ENCODE measurements around the gene PRDM16. TPM values are rescaled to one million over a fixed set of nuclear protein-coding genes. Genes with fewer than 3 reads are reported as not detected.

PRDM16 gene
- total and polyA plus RNA-seq, 2 donors (not counting 1 experiment from before 2014, with no cell fraction given), result 0.03 to 0.12 TPM

GRCh38 chr1:3410142-3410925 lies 341.3 kb downstream of the PRDM16 start:
- no peak for ATAC-seq (ENCODE audit: low read depth)
- CTCF ChIA-PET, result no interaction called here
- DNase-seq, result no peak
- H3K27ac Mint-ChIP-seq, result no peak overlapping the region
- no peaks in the 10 kb centered on the region for H3K27me3 Mint-ChIP-seq
- Histone ChIP-seq H3K36me3 (replicated peaks in 1 of 2; ENCODE audit: control extremely low read depth in 1 of 2, control insufficient read depth in 1 of 2, extremely low read depth in 1 of 2, insufficient read depth in 2 of 2, low read length in 1 of 2) (no peaks in the 10 kb centered on the region), H3K27ac (ENCODE audit: low read length in 2 of 2) (no peak overlapping the region), H2AFZ (ENCODE audit: insufficient read depth, low read depth, low read length, poor library complexity, severe bottlenecking) (no peak overlapping the region), H3K4me3 (ENCODE audit: control extremely low read depth in 1 of 5, extremely low read depth in 1 of 5, insufficient read depth in 1 of 5, low read depth in 2 of 5, low read length in 4 of 5) (no peak overlapping the region), H3K27me3 (replicated peaks in 1 of 4; ENCODE audit: control extremely low read depth in 1 of 4, control insufficient read depth in 3 of 4, insufficient read depth in 4 of 4, low read length in 3 of 4) (no peaks in the 10 kb centered on the region), H3K9me3 (ENCODE audit: control extremely low read depth in 1 of 3, control insufficient read depth in 2 of 3, insufficient read depth in 1 of 3, low read length in 2 of 3) (peaks cover 0 to 22% (median 0%) of the 10 kb centered on the region in 3 donors), H3K4me2 (replicated peaks; ENCODE audit: low read depth, low read length, poor library complexity, severe bottlenecking) (no peak overlapping the region), H3K79me2 (ENCODE audit: control insufficient read depth, insufficient read depth, low read length) (no peaks in the 10 kb centered on the region), H4K20me1 (ENCODE audit: control insufficient read depth, insufficient read depth, low read length, poor library complexity, severe bottlenecking) (no peaks in the 10 kb centered on the region), H3K9ac (ENCODE audit: low read length) (no peak overlapping the region), H3K4me1 (ENCODE audit: control insufficient read depth in 2 of 2, insufficient read depth in 2 of 2, low read length in 2 of 2) (no peaks in the 10 kb centered on the region)
- H3K4me3 Mint-ChIP-seq, result no peak overlapping the region
- whole genome bisulfite sequencing (ENCODE audit: insufficient coverage), result 89% methylated on average over 20 of the region's 21 CpGs
- H3K4me1 Mint-ChIP-seq, result no peaks in the 10 kb centered on the region
- no peaks in the 10 kb centered on the region for H3K9me3 Mint-ChIP-seq (ENCODE audit: insufficient read depth)
- POLR2A ChIA-PET, result no interaction called here
- intact Hi-C loops (cut with micrococcal nuclease), result no loop called here
- TF ChIP-seq CTCF (IDR thresholded peaks at IDR 0.05), result no peak
- no peak for TF ChIP-seq EZH2 (IDR thresholded peaks at IDR 0.05; ENCODE audit: borderline replicate concordance, insufficient read depth, low read depth, low read length, poor library complexity, severe bottlenecking)

- H3K9ac ChIP-seq (ENCODE audit: low read length), result no peak overlapping the region
- TF ChIP-seq CTCF (IDR thresholded peaks at IDR 0.05), result no peak
- TF ChIP-seq EZH2 (IDR thresholded peaks at IDR 0.05; ENCODE audit: borderline replicate concordance, insufficient read depth, low read depth, low read length, poor library complexity, severe bottlenecking), result no peak
- H3K27me3 ChIP-seq (replicated peaks in 1 of 4; ENCODE audit: control extremely low read depth in 1 of 4, control insufficient read depth in 3 of 4, insufficient read depth in 4 of 4, low read length in 3 of 4), result no peaks in the 10 kb centered on the region
- H3K4me3 ChIP-seq (ENCODE audit: control extremely low read depth in 1 of 5, extremely low read depth in 1 of 5, insufficient read depth in 1 of 5, low read depth in 2 of 5, low read length in 4 of 5), result no peak overlapping the region
- no peak overlapping the region for H2AFZ ChIP-seq (ENCODE audit: insufficient read depth, low read depth, low read length, poor library complexity, severe bottlenecking)
- Mint-ChIP-seq H3K9me3 (ENCODE audit: insufficient read depth) (no peaks in the 10 kb centered on the region), H3K4me3 (no peak overlapping the region), H3K27me3 (no peaks in the 10 kb centered on the region), H3K4me1 (no peaks in the 10 kb centered on the region), H3K27ac (no peak overlapping the region)
- POLR2A ChIA-PET, result no interaction called here
- H3K9me3 ChIP-seq (ENCODE audit: control extremely low read depth in 1 of 3, control insufficient read depth in 2 of 3, insufficient read depth in 1 of 3, low read length in 2 of 3), result peaks cover 0 to 37% (median under 1%) of the 10 kb centered on the region in 3 donors
- WGBS (ENCODE audit: insufficient coverage), result 92% methylated on average over 30 of the region's 30 CpGs
- DNase-seq, result no peak
- intact Hi-C loops (cut with micrococcal nuclease), result no loop called here
- no peaks in the 10 kb centered on the region for H3K79me2 ChIP-seq (ENCODE audit: control insufficient read depth, insufficient read depth, low read length)
- ATAC-seq (ENCODE audit: low read depth), result no peak
- no peaks in the 10 kb centered on the region for H3K4me1 ChIP-seq (ENCODE audit: control insufficient read depth in 2 of 2, insufficient read depth in 2 of 2, low read length in 2 of 2)
- CTCF ChIA-PET, result no interaction called here
- no peak overlapping the region for H3K4me2 ChIP-seq (replicated peaks; ENCODE audit: low read depth, low read length, poor library complexity, severe bottlenecking)
- H4K20me1 ChIP-seq (ENCODE audit: control insufficient read depth, insufficient read depth, low read length, poor library complexity, severe bottlenecking), result no peaks in the 10 kb centered on the region
- no peaks in the 10 kb centered on the region for H3K36me3 ChIP-seq (replicated peaks in 1 of 2; ENCODE audit: control extremely low read depth in 1 of 2, control insufficient read depth in 1 of 2, extremely low read depth in 1 of 2, insufficient read depth in 2 of 2, low read length in 1 of 2)
- H3K27ac ChIP-seq (ENCODE audit: low read length in 2 of 2), result no peak overlapping the region
These were observed 342.8 kb downstream of the PRDM16 start for GRCh38 chr1:3411806-3412205.
